H9 (cell line): ENCODE measurements around the gene SCFD1. TPM values are rescaled to one million over a fixed set of nuclear protein-coding genes. Genes with fewer than 3 reads are reported as not detected.

Experiments
- DNase-seq: peaks from one replicate; pipeline ENCODE4 v3.0.0-alpha.2; 2017
- H2AFZ ChIP-seq: one replicate; pipeline ENCODE4 v1.6.1; 2013; ENCODE audit warnings: mild to moderate bottlenecking, low read length, control low read depth, moderate library complexity
- H2AK5ac ChIP-seq: 2 replicates; pipeline ENCODE4 v1.6.1; 2013; ENCODE audit warnings: low read length, control low read depth, mixed read lengths; ENCODE audit not compliant: insufficient read length
- H2BK120ac ChIP-seq: one replicate; pipeline ENCODE4 v1.6.1; 2013; ENCODE audit warnings: low read depth, mild to moderate bottlenecking, low read length, control low read depth, inconsistent platforms; ENCODE audit not compliant: poor library complexity, severe bottlenecking
- H2BK12ac ChIP-seq: 2 replicates; pipeline ENCODE4 v1.6.1; 2013; ENCODE audit warnings: low read length, control low read depth, mixed read lengths, low read depth; ENCODE audit not compliant: insufficient read length
- H2BK15ac ChIP-seq: 2 replicates; pipeline ENCODE4 v1.6.1; 2013; ENCODE audit warnings: low read depth, low read length, control low read depth
- H2BK20ac ChIP-seq: one replicate; pipeline ENCODE4 v1.6.1; 2013; ENCODE audit warnings: low read depth, mild to moderate bottlenecking, low read length, control low read depth, inconsistent platforms; ENCODE audit not compliant: poor library complexity, severe bottlenecking
- H2BK5ac ChIP-seq: 2 replicates; pipeline ENCODE4 v1.6.1; 2013; ENCODE audit warnings: low read length, control low read depth, mixed read lengths; ENCODE audit not compliant: insufficient read length
- H3K14ac ChIP-seq: 2 replicates; pipeline ENCODE4 v1.6.1; 2013; ENCODE audit warnings: low read length, control low read depth; ENCODE audit not compliant: insufficient read depth
- H3K18ac ChIP-seq: 2 replicates; pipeline ENCODE4 v1.6.1; 2013; ENCODE audit warnings: low read depth, mild to moderate bottlenecking, mixed read lengths, low read length, control low read depth; ENCODE audit not compliant: insufficient read length
- H3K23ac ChIP-seq: 2 replicates; pipeline ENCODE4 v1.6.1; 2013; ENCODE audit warnings: low read length, control low read depth, mixed read lengths, low read depth; ENCODE audit not compliant: insufficient read length
- H3K23me2 ChIP-seq: 2 replicates; pipeline ENCODE4 v1.6.1; 2013; ENCODE audit warnings: low read depth, mild to moderate bottlenecking, mixed read lengths, low read length, control low read depth; ENCODE audit not compliant: insufficient read length, poor library complexity, severe bottlenecking
- H3K27ac ChIP-seq: 2 replicates; pipeline ENCODE4 v1.5.1; 2013; ENCODE audit warnings: low read length, control low read depth, mixed read lengths, low read depth; ENCODE audit not compliant: insufficient read length
- H3K27me3 ChIP-seq: 2 replicates; pipeline ENCODE4 v1.6.1; 2013; ENCODE audit warnings: low read length, control low read depth, inconsistent platforms; ENCODE audit not compliant: insufficient read depth
- H3K4ac ChIP-seq: 2 replicates; pipeline ENCODE4 v1.6.1; 2013; ENCODE audit warnings: low read depth, mild to moderate bottlenecking, control low read depth, inconsistent platforms, low read length, moderate library complexity
- H3K4me1 ChIP-seq: 2 replicates; pipeline ENCODE4 v1.6.1; 2013; ENCODE audit warnings: low read length, control low read depth, inconsistent platforms; ENCODE audit not compliant: insufficient read depth
- H3K4me2 ChIP-seq: 2 replicates; pipeline ENCODE4 v1.6.1; 2013; ENCODE audit warnings: low read length, control low read depth, mixed read lengths; ENCODE audit not compliant: insufficient read length, insufficient read depth
- H3K56ac ChIP-seq: 2 replicates; pipeline ENCODE4 v1.6.1; 2013; ENCODE audit warnings: low read depth, mild to moderate bottlenecking, mixed read lengths, low read length, control low read depth; ENCODE audit not compliant: insufficient read length
- H3K79me1 ChIP-seq: 2 replicates; pipeline ENCODE4 v1.6.1; 2013; ENCODE audit warnings: low read depth, mild to moderate bottlenecking, moderate library complexity, low read length, control low read depth, inconsistent platforms; ENCODE audit not compliant: insufficient read depth, poor library complexity, severe bottlenecking
- H3K79me2 ChIP-seq: 2 replicates; pipeline ENCODE4 v1.6.1; 2013; ENCODE audit warnings: low read length, control low read depth, inconsistent platforms; ENCODE audit not compliant: insufficient read depth
- H3K9ac ChIP-seq: 2 replicates; pipeline ENCODE4 v1.6.1; 2013; ENCODE audit warnings: low read length, control low read depth, mixed read lengths; ENCODE audit not compliant: insufficient read length; ENCODE audit errors: extremely low read depth
- H3K9me3 ChIP-seq: one replicate; pipeline ENCODE4 v1.6.1; 2013; ENCODE audit warnings: low read depth, low read length, inconsistent platforms; ENCODE audit not compliant: control insufficient read depth
- H3T11ph ChIP-seq: one replicate; pipeline ENCODE4 v1.6.1; 2013; ENCODE audit warnings: mild to moderate bottlenecking, low read length, control low read depth, inconsistent platforms
- H4K20me1 ChIP-seq: one replicate; pipeline ENCODE4 v1.6.1; 2013; ENCODE audit not compliant: control insufficient read depth, insufficient read length, insufficient read depth
- H4K5ac ChIP-seq: 2 replicates; pipeline ENCODE4 v1.6.1; 2013; ENCODE audit warnings: low read depth, mild to moderate bottlenecking, mixed read lengths, low read length, control low read depth; ENCODE audit not compliant: insufficient read length
- H4K8ac ChIP-seq: replicated peaks from 2 replicates; pipeline ENCODE4 v1.6.1; 2013; ENCODE audit warnings: low read length, control low read depth, mixed read lengths, low read depth; ENCODE audit not compliant: insufficient read length
- H4K91ac ChIP-seq: 2 replicates; pipeline ENCODE4 v1.6.1; 2013; ENCODE audit warnings: low read depth, mild to moderate bottlenecking, moderate library complexity, mixed read lengths, low read length, control low read depth; ENCODE audit not compliant: insufficient read length
- H3K27ac Mint-ChIP-seq, 3 experiments: 2 replicates in 2 of 3; 3 replicates in 1 of 3; pipeline ENCODE4 v1.8.0; 2020 to 2021; ENCODE audit warnings: mixed read lengths in 3 of 3, mild to moderate bottlenecking in 1 of 3, moderate library complexity in 1 of 3
- H3K27me3 Mint-ChIP-seq: 2 replicates; pipeline ENCODE4 v1.8.0; 2021; ENCODE audit warnings: low read depth, mild to moderate bottlenecking, moderate library complexity, mixed read lengths
- H3K36me3 Mint-ChIP-seq, 3 experiments: 2 replicates in 2 of 3; 3 replicates in 1 of 3; pipeline ENCODE4 v1.8.0; 2020 to 2021; ENCODE audit warnings: low read depth in 3 of 3, mixed read lengths in 3 of 3; ENCODE audit not compliant: insufficient read depth in 1 of 3
- H3K4me1 Mint-ChIP-seq, 2 experiments: 2 replicates each; pipeline ENCODE4 v1.8.0; 2020; ENCODE audit warnings: mixed read lengths in 2 of 2
- H3K4me3 Mint-ChIP-seq, 2 experiments: 2 replicates in 1 of 2; 3 replicates in 1 of 2; pipeline ENCODE4 v1.8.0; 2020 to 2021; ENCODE audit warnings: mild to moderate bottlenecking in 2 of 2, mixed read lengths in 2 of 2, moderate library complexity in 1 of 2
- H3K9me3 Mint-ChIP-seq, 2 experiments: 2 replicates in 1 of 2; 3 replicates in 1 of 2; pipeline ENCODE4 v1.8.0; 2020; ENCODE audit warnings: mild to moderate bottlenecking in 2 of 2, mixed read lengths in 2 of 2, moderate library complexity in 1 of 2
- WGBS: extraction: QIAGEN DNeasy Blood & Tissue Kit; methylation state at CpG from one replicate; pipeline ENCODE4 v1.1.7; 2013; ENCODE audit warnings: missing lambda C conversion rate, low lambda C conversion rate, mixed read lengths; ENCODE audit not compliant: insufficient read length; ENCODE audit errors: extremely low coverage; 5-methylcytosine and 5-hydroxymethylcytosine counted together
- total RNA-seq: library from RNA; stranded (reverse); gene quantifications from 2 replicates; pipeline ENCODE4 v1.2.1, GENCODE V29; 2021
- TF ChIP-seq, protein P1 (sequence below): fragments of 200-600 bp; sonication (generic); conservative IDR thresholded peaks from 3 replicates; pipeline ENCODE4 v1.8.0; 2021; ENCODE audit warnings: antibody characterized with exemption, mild to moderate bottlenecking

Gene SCFD1
- total RNA-seq, 1 experiment from 2014 or later, result 85.2 TPM

DNA sequence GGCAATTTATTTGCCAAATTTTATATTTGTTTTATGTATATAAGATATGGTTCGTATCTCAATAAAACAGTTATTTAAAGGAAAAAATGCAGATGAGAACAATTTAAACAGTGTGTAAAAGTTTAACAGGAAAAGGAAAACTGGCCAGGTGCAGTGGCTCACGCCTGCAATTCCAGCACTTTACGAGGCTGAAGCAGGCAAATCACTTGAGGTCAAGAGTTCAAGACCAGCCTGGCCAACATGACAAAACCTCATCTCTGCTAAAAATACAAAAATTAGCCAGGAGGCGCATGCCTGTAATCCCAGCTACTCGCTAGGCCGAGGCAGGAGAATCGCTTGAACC is 40.9 kb upstream of the SCFD1 start:
- Histone ChIP-seq H3K79me1 (peaks cover 2% of the 10 kb centered on the region), H3K9ac (no peak overlapping the region), H2AK5ac (no peak overlapping the region), H3K4me2 (no peak overlapping the region), H2BK15ac (no peak overlapping the region), H2BK12ac (no peak overlapping the region), H3K79me2 (peaks cover 25% of the 10 kb centered on the region), H3K18ac (no peak overlapping the region), H3K27me3 (no peaks in the 10 kb centered on the region), H3K9me3 (no peaks in the 10 kb centered on the region), H4K8ac (no peak overlapping the region), H2AFZ (no peak overlapping the region), H3K4me1 (no peaks in the 10 kb centered on the region), H3K27ac (no peak overlapping the region), H3K14ac (no peak overlapping the region), H3K23ac (no peak overlapping the region), H2BK5ac (no peak overlapping the region), H2BK120ac (no peak overlapping the region), H4K91ac (no peak overlapping the region), H3K56ac (no peak overlapping the region), H3K4ac (no peak overlapping the region), H3K23me2 (no peaks in the 10 kb centered on the region), H2BK20ac (no peak overlapping the region), H3T11ph (no peak overlapping the region), H4K20me1 (peaks cover 3% of the 10 kb centered on the region), H4K5ac (no peak overlapping the region)
- no peak overlapping the region for H3K4me3 Mint-ChIP-seq
- TF ChIP-seq, protein P1, sequence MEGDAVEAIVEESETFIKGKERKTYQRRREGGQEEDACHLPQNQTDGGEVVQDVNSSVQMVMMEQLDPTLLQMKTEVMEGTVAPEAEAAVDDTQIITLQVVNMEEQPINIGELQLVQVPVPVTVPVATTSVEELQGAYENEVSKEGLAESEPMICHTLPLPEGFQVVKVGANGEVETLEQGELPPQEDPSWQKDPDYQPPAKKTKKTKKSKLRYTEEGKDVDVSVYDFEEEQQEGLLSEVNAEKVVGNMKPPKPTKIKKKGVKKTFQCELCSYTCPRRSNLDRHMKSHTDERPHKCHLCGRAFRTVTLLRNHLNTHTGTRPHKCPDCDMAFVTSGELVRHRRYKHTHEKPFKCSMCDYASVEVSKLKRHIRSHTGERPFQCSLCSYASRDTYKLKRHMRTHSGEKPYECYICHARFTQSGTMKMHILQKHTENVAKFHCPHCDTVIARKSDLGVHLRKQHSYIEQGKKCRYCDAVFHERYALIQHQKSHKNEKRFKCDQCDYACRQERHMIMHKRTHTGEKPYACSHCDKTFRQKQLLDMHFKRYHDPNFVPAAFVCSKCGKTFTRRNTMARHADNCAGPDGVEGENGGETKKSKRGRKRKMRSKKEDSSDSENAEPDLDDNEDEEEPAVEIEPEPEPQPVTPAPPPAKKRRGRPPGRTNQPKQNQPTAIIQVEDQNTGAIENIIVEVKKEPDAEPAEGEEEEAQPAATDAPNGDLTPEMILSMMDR, result no peak
- no peak for DNase-seq
- H3K9me3 Mint-ChIP-seq, result peaks cover 19 to 24% of the 10 kb centered on the region in 2 experiments
- WGBS, result 100% methylated on average over 1 of the region's 7 CpGs
- no peaks in the 10 kb centered on the region; the same call in 1 of the 2 replicates for H3K27me3 Mint-ChIP-seq
- H3K4me1 Mint-ChIP-seq, result peaks cover 5 to 8% of the 10 kb centered on the region in 2 experiments
- H3K36me3 Mint-ChIP-seq, result peaks cover 32 to 47% (median 36%) of the 10 kb centered on the region in 3 experiments
- H3K27ac Mint-ChIP-seq, result no peak overlapping the region
